Panc1 (cell line): ENCODE data around the gene MARCHF9. TPM values are rescaled to one million over a fixed set of nuclear protein-coding genes. Genes with fewer than 3 reads are reported as not detected.

ENCODE experiments used
- ATAC-seq: fragments of 200-7000 bp; cut with Tn5 transposase; 2 replicates; pipeline ENCODE4 v1.9.1; 2020; ENCODE audit warnings: mild to moderate bottlenecking, moderate library complexity
- BruUV-seq: library from RNA; stranded (reverse); fragments of 400-500 nt; replicated peaks from 2 replicates; lab custom pipeline; 2021; lab: Mats Ljungman, UMichigan
- CTCF ChIA-PET: fragments of 300-600 bp; sonication (Branson Sonifier 250); formaldehyde crosslinking; loops from one replicate; lab custom pipeline; 2022; ENCODE audit warnings: antibody characterized with exemption; lab: Charles Lee
- POLR2A ChIA-PET: fragments of 300-600 bp; sonication (Branson Sonifier 250); formaldehyde crosslinking; loops from one replicate; lab custom pipeline; 2022; ENCODE audit warnings: antibody characterized with exemption; lab: Charles Lee
- DNase-seq: peaks from one replicate; pipeline ENCODE4 v3.0.0-alpha.2; 2010; ENCODE audit warnings: low read depth, low spot score
- H3K27ac ChIP-seq: 2 replicates; pipeline ENCODE4 v1.5.1; 2011; ENCODE audit warnings: mild to moderate bottlenecking, low read length, inconsistent platforms
- H3K27me3 ChIP-seq: fragments of 200-500 bp; sonication (Bioruptor generic); 2 replicates; pipeline ENCODE4 v1.6.0; 2014; ENCODE audit warnings: low read length, inconsistent platforms; ENCODE audit not compliant: control insufficient read depth, insufficient read depth
- H3K36me3 ChIP-seq: fragments of 200-500 bp; sonication (Bioruptor generic); 2 replicates; pipeline ENCODE4 v1.5.1; 2014; ENCODE audit warnings: inconsistent platforms, mild to moderate bottlenecking, low read length, moderate library complexity; ENCODE audit not compliant: control insufficient read depth, insufficient read depth
- H3K4me1 ChIP-seq: 2 replicates; pipeline ENCODE4 v1.5.1; 2011; ENCODE audit warnings: inconsistent platforms, mild to moderate bottlenecking, low read length, moderate library complexity; ENCODE audit not compliant: control insufficient read depth, insufficient read depth
- H3K4me3 ChIP-seq, 2 experiments: 2 replicates each; pipeline ENCODE4 v1.5.1; 2011 to 2012; ENCODE audit warnings: low read depth in 2 of 2, low read length in 2 of 2, mild to moderate bottlenecking in 2 of 2, inconsistent platforms in 1 of 2, moderate library complexity in 1 of 2
- H3K9me3 ChIP-seq: fragments of 200-500 bp; sonication (Bioruptor generic); 2 replicates; pipeline ENCODE4 v1.5.1; 2014; ENCODE audit warnings: low read depth, mild to moderate bottlenecking, inconsistent platforms, low read length, moderate library complexity; ENCODE audit not compliant: control insufficient read depth, insufficient read depth
- POLR2AphosphoS5 ChIP-seq: IDR thresholded peaks from 2 replicates; pipeline ENCODE4 v1.6.1; 2012; ENCODE audit warnings: mild to moderate bottlenecking, low read depth, low read length, moderate library complexity
- SIN3A ChIP-seq: IDR thresholded peaks from 2 replicates; pipeline ENCODE4 v1.6.1; 2012; ENCODE audit warnings: low read depth, mild to moderate bottlenecking, low read length, moderate library complexity, borderline replicate concordance; ENCODE audit not compliant: insufficient read depth
- TCF7L2 ChIP-seq: IDR thresholded peaks from 2 replicates; pipeline ENCODE4 v1.6.1; 2011; ENCODE audit warnings: mild to moderate bottlenecking, low read depth, low read length, inconsistent platforms
- in situ Hi-C: cut with HindIII; loops from 2 replicates; pipeline ENCODE4 v1.10.0; 2016; ENCODE audit warnings: low sequenced_read_pairs, low pct_unique_long_range_greater_than_20kb
- intact Hi-C: fragments of 100-400 bp; cut with micrococcal nuclease; formaldehyde crosslinking; loops from one replicate; pipeline ENCODE4 v1.10.0; 2022; ENCODE audit not compliant: unreplicated experiment
- total RNA-seq: library from RNA; stranded (reverse); gene quantifications from one replicate; pipeline ENCODE4 v1.2.1, GENCODE V29; 2021; ENCODE audit not compliant: unreplicated experiment
- TF ChIP-seq, protein P1 (sequence below): fragments of 450-650 bp; IDR thresholded peaks from 2 replicates; pipeline ENCODE4 v1.5.1; 2017; ENCODE audit warnings: mild to moderate bottlenecking
- TF ChIP-seq, protein P2 (sequence below), 2 experiments: IDR thresholded peaks; 2 replicates each; pipeline ENCODE4 v1.6.1; 2011 to 2012; ENCODE audit warnings: low read depth in 2 of 2, control low read depth in 1 of 2, low read length in 1 of 2, mild to moderate bottlenecking in 1 of 2, moderate library complexity in 1 of 2; ENCODE audit not compliant: insufficient read depth in 1 of 2

MARCHF9 gene
- total RNA-seq, 1 experiment from 2014 or later: 2.3 TPM

DNA sequence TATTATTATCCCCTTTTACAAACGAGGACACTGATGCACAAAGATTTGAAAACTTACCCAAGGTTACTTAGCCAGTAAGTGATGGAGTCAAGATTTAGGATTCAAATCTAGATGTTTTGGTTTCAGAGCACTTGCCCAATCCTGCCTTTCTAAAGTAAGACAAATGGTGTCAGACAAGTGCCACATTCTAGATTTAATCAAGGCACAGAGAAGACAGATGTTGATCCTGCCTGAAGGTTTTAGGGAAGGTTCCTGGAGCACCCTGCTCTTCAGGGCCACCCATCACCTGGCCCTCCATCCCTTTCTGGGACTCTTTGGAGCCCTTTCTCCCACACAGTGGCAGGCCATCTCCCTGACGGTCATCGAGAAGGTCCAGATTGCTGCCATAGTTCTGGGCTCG lies 2.9 kb downstream of the MARCHF9 start:
- Histone ChIP-seq H3K4me1 (peaks cover 5% of the 10 kb centered on the region; the same call in 1 of the 2 replicates), H3K9me3 (no peaks in the 10 kb centered on the region), H3K27ac (no peak overlapping the region), H3K4me3 (no peak overlapping the region), H3K36me3 (no peaks in the 10 kb centered on the region; the same call in 1 of the 2 replicates), H3K27me3 (peaks cover 9% of the 10 kb centered on the region)
- TF ChIP-seq, protein P1, sequence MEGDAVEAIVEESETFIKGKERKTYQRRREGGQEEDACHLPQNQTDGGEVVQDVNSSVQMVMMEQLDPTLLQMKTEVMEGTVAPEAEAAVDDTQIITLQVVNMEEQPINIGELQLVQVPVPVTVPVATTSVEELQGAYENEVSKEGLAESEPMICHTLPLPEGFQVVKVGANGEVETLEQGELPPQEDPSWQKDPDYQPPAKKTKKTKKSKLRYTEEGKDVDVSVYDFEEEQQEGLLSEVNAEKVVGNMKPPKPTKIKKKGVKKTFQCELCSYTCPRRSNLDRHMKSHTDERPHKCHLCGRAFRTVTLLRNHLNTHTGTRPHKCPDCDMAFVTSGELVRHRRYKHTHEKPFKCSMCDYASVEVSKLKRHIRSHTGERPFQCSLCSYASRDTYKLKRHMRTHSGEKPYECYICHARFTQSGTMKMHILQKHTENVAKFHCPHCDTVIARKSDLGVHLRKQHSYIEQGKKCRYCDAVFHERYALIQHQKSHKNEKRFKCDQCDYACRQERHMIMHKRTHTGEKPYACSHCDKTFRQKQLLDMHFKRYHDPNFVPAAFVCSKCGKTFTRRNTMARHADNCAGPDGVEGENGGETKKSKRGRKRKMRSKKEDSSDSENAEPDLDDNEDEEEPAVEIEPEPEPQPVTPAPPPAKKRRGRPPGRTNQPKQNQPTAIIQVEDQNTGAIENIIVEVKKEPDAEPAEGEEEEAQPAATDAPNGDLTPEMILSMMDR: no peak
- TF ChIP-seq POLR2AphosphoS5 (no peak), TCF7L2 (no peak), SIN3A (no peak)
- in situ Hi-C loops: no loop called here
- DNase-seq (no peak), ATAC-seq (no peak)
- intact Hi-C loops: no loop called here
- CTCF ChIA-PET: no interaction called here
- BruUV-seq: no TSS peak
- POLR2A ChIA-PET: no interaction called here

DNA sequence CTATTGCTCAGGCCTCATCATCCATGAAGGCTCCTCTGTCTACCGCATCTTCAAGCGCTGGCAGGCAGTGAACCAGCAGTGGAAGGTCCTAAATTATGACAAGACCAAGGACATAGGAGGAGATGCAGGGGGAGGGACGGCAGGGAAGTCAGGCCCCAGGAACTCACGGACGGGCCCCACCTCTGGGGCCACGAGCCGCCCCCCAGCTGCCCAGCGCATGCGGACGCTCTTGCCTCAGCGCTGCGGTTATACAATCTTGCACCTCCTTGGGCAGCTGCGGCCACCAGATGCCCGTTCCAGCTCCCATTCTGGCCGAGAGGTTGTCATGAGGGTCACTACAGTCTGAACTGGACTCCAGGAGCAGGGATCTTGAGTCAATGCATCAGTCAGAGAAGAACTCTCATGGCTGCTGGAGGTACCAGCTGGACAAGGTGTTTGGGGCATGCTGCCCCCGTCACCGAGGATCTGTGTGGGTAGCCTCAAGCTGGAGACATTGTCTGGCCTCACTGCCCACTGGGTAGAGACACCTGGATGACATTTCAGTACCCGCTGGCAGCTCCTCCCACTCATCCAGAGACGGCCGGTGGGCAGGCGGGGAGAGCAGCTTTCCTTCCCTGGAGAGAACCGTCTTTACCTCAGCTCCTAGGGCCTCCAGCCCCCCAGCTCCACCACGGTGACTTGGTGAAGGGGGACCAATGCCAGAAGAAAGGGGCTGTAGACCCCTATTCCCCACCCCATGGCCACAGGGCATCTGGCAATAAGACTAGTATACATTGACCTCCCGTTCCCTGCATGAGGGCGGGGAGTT lies 3.9 kb downstream of the MARCHF9 start:
- ATAC-seq (no peak), DNase-seq (no peak)
- no peaks in the 10 kb centered on the region; the same call in 1 of the 2 replicates for H3K36me3 ChIP-seq
- peaks cover 9% of the 10 kb centered on the region for H3K27me3 ChIP-seq
- CTCF ChIA-PET: interaction anchor here (0.5 kb wide), 1 partner anchor 185 kb away, joined by 3 read pairs; no protein-coding TSS in a partner anchor
- H3K9me3 ChIP-seq: no peaks in the 10 kb centered on the region
- H3K27ac ChIP-seq: no peak overlapping the region
- H3K4me1 ChIP-seq: no peaks in the 10 kb centered on the region; the same call in 1 of the 2 replicates
- intact Hi-C loops (no loop called here), in situ Hi-C loops (no loop called here)
- POLR2A ChIA-PET: no interaction called here
- no TSS peak for BruUV-seq
- H3K4me3 ChIP-seq: no peak overlapping the region
- no peak for TF ChIP-seq TCF7L2
- no peak for TF ChIP-seq SIN3A

DNA sequence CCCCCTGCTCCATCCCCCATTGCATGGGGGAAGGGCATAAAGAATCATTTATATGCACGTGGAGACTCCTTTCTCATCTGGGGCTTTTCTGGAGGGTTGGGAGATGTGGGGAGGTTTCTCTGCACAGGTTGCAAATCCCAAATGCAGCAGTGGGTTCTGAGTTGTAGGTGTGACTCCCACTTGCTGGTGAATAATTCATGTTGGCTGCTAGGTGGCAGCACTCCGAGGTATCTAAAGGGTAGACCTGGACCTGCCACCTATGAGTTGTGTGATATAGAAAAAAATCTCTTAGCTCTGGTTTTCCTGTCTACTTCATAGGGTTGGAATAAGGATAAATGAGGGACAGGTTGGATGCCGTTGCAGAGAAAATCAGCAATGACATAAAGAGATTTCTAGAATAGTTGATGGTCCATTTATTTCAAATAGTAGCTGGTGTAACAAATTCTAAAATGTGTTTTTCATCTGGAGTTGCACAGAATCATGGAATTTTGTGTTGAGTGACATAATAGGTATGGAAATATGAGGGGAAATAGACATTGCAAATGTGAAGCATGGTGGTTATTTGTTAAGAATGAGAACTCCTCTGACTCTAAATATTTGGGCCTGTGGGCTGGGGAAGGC lies 4.6 kb downstream of the MARCHF9 start:
- BruUV-seq: no TSS peak
- TF ChIP-seq SIN3A: no peak
- TF ChIP-seq, protein P1: peak; percentile 86
- no peak for TF ChIP-seq POLR2AphosphoS5
- TF ChIP-seq TCF7L2: no peak
- TF ChIP-seq, protein P2, sequence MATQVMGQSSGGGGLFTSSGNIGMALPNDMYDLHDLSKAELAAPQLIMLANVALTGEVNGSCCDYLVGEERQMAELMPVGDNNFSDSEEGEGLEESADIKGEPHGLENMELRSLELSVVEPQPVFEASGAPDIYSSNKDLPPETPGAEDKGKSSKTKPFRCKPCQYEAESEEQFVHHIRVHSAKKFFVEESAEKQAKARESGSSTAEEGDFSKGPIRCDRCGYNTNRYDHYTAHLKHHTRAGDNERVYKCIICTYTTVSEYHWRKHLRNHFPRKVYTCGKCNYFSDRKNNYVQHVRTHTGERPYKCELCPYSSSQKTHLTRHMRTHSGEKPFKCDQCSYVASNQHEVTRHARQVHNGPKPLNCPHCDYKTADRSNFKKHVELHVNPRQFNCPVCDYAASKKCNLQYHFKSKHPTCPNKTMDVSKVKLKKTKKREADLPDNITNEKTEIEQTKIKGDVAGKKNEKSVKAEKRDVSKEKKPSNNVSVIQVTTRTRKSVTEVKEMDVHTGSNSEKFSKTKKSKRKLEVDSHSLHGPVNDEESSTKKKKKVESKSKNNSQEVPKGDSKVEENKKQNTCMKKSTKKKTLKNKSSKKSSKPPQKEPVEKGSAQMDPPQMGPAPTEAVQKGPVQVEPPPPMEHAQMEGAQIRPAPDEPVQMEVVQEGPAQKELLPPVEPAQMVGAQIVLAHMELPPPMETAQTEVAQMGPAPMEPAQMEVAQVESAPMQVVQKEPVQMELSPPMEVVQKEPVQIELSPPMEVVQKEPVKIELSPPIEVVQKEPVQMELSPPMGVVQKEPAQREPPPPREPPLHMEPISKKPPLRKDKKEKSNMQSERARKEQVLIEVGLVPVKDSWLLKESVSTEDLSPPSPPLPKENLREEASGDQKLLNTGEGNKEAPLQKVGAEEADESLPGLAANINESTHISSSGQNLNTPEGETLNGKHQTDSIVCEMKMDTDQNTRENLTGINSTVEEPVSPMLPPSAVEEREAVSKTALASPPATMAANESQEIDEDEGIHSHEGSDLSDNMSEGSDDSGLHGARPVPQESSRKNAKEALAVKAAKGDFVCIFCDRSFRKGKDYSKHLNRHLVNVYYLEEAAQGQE (IDR thresholded peaks at IDR 0.05; ENCODE audit: insufficient read depth in 1 of 2, low read depth in 2 of 2, low read length in 1 of 2): no peak
- H3K36me3 ChIP-seq: no peaks in the 10 kb centered on the region; the same call in 1 of the 2 replicates
- H3K27ac ChIP-seq: no peak overlapping the region
- peaks cover 11% of the 10 kb centered on the region for H3K27me3 ChIP-seq
- ATAC-seq: peak; percentile 48; the same call in 1 of the 2 replicates
- H3K9me3 ChIP-seq: no peaks in the 10 kb centered on the region
- H3K4me1 ChIP-seq: no peaks in the 10 kb centered on the region; the same call in 1 of the 2 replicates
- ChIA-PET CTCF (interaction anchor here (0.6 kb wide), 1 partner anchor 174 kb away, joined by 5 read pairs; no protein-coding TSS in a partner anchor), POLR2A (no interaction called here)
- DNase-seq: no peak
- intact Hi-C loops (no loop called here), in situ Hi-C loops (no loop called here)
- H3K4me3 ChIP-seq: no peak overlapping the region
